ENCODE data around the gene ZNF277. TPM values are rescaled to one million over a fixed set of nuclear protein-coding genes. Genes with fewer than 3 reads are reported as not detected.

ZNF277 gene
- total RNA-seq, 1 donor from 2014 or later, result 32.5 TPM

DNA sequence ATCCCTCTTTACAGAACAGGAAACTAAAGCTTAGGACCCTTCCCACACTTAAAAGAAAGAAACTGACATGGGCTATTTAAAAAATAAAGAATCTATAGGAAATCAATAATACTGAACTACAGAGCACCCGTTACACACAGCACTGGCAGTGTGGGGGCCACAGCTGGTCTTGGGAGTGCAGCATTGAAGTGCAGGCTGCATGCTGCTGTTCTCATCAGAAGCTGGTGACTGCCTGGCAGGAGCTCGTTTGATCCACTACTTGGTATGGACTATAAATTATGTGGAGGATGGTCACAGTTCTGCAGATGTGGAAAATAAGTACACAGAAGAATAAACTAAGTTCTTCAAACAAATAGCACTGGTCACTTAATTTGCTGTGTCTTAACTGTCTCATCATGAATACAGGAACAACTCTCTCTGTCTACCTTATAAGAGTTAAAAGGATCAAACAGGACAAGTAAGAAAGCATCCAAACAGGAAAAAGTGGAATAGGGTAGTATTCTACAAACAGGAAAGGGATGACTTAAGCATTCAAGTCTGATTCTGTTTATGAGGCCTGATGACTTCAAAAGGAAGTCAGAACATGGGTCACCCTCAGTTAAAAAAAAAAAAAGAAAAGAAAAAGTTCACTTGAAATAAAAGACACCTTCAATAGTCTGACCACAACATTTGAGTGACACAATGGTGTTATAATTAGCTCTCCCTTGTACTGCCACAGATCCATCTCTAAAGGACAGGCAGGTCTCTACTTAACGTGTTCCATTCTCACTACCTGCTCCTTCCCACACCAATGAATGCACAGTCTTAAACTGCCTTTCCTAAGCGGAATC is 21.3 kb upstream of the ZNF277 start:
- no peak for DNase-seq

GRCh38 chr7:112186300-112186699 is 20.2 kb upstream of the ZNF277 start:
- DNase-seq, result no peak

DNA sequence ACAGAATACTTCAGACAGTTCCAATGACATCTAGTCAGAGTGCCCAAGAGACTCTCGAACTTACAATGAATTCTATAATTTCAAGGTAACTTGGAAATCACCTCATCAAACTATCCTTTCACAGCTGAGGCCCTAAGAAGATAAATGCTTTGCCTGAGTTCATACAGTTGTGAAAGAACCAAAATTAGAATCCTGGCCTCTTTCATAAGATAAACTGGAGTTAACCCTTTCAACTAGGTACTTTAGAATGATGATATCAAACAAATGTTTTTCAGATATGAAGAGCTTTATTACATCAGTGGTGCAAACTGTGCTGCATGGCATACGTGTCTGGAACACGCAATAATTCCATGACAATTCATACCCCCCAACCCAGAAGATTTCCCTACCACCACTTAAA is 18.2 kb upstream of the ZNF277 start:
- no peak for DNase-seq

DNA sequence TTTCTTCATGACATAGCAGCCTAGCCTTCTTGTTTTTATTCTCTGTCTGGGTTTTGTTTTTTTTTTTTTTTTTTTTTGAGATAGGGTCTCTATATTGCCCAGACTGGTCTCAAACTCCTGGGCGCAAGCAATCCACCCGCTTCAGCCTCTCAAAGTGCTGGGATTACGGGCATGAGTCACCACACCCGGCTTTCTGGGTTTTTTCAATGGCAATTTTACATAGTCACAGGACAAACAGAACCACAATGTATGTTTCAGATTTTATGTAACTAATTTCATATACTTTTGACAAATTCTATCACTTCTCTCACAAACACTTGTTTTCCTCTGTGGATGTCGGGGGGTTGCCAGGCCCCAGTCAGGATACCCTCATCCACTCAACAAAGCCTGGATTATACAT is 16.8 kb upstream of the ZNF277 start:
- DNase-seq, result no peak

DNA sequence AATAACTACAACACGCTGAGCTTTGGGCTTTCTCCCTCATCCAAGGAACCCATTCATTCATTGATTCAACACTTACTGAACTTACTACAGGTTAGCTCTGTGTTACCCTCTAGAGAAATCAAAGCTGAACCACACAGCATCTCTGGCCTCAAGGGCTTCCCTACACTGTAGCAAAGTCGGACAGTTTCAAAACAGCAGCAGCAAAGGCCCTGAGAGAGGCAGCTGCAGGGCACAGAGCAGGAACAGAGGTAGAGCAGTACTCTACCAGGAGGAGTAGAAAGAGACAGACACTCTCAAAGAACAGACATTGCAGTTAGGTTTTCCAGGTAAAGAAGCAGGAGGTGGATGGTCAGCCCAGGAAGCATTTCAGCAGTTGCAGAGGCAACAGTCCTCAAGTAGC is 16.4 kb upstream of the ZNF277 start:
- no peak for DNase-seq

DNA sequence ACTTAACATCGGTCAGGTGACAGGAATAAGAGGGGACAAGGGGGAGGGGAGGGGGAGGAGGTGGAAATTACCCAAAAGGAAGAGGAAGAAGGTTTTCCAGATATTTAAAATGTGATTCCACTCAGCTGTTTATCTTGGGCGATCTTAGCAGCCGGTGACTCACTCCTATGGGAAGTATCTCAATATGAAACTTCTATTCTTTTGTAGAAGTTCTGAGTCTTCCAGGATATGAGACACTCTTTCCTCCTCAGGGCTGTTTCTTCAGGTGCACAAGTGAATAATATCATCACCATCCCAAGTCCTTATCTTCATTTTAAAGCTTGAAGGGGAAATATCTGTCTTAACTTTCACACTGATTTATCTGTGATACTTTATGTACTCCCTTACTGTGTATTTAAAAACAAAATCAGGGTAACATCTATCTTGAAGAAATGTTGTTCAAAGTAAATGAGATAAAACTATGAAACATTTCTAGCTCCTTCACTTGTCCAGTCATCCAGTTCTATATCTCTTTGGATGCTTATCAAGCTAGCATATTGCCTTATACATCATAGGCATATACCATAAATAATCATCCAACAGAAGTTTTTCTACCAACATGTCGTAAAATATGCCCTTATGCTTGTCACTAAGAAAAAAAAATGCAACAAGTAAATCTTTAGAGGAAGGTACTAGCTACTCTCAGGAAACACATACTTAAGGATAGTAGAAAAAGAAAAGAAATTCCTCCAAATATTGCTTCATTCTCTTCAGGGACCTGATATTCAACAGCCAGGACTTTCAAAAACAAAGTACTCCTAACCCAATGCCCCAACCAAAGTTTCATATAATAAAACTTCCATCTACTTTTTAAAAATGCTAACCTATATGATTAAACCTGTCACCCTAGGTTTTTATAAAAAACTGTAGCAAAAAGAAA is 14.0 kb upstream of the ZNF277 start:
- no peak for DNase-seq

DNA sequence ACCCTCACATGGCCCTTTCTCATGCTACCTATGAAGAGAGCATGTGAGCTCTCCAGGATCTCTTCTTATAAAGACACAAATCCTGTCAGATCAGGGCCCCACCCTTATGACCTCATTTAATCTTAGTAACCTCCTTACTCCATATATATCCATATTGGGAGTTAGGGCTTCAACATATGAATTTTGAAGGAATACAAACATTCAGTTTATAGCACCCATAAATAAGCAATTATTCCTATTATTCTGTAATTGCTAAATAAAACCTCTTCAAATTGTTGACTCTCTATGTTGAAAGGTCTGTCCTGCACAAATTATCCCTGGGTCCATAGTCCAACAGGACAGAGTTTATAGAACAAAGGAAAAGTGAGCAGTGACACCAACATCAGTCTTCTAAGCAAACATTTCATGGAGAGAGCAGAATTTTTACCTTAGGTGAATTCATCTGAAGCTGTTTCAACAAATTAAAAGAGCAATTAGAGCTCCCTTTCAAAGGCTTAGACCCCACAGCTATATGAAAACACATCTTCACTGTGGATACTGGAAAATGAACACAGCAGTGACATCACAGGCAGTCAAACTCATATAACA is 12.5 kb upstream of the ZNF277 start:
- DNase-seq, result no peak

- no peak for DNase-seq
These were observed 10.8 kb upstream of the ZNF277 start for GRCh38 chr7:112195717-112196116.

DNA sequence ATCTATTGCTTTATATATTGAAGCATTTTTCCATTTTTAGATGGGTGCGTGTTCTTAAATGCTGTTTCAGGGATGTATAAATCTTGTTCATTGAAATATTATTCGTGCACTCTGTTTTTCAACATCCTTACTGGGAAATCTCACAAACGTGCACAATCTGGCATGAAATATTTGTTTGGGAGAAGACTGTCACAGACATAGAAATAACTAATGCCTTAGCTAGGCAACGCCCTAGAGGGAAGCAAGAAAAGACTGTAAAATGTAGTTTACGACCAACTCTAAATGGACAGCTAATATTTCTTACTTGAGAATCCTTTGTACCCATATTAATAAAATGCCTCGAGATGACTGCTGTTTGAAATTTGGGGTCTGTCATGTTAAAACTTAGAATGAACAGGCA is 9.2 kb upstream of the ZNF277 start:
- DNase-seq, result no peak

DNA sequence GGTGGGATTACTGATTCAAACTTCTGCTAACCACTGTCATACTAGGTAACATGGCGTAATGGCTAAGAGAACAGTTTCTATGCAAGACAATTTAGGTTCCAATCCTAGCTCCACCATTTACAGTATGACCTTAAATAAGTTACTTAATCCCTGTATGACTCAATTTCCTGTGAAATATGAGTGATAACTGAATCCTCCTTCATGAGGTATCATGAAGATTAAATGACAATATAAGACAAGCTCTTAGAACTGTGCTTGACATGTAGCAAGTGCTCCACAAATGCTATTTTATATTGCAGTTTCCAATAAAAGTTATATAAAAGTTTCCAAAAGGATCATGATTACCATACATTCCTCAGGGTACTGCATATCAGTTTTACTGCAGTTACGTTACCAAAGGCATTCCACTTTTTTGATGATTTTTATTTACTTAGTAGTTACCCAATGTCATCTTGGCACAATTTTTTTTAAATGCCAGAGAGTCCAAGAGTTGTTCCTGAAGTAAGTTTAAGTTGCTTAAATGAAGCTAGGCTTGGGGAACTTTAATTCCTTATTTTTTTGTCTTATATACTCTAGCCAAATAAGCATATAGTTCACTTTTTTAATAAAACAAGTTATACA is 7.3 kb upstream of the ZNF277 start:
- no peak for DNase-seq

DNA sequence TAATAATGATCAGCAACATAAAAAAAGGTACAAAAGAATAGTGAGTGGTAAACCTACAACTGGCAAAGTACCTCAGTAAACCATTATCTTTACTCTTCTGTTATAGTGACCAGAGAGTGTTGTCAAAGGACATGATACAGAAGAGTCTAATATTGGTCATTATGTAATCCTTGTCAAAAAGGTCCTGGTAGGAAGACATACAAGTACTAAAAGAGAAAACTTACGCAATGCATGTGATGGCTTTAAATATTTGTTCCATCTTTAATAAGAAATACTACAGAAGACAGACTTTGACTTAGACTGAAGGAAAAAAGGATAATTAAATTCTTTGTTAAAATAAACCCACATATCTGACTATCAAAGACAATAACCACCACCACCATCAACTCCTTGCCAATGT is 6.8 kb upstream of the ZNF277 start:
- no peak for DNase-seq

DNA sequence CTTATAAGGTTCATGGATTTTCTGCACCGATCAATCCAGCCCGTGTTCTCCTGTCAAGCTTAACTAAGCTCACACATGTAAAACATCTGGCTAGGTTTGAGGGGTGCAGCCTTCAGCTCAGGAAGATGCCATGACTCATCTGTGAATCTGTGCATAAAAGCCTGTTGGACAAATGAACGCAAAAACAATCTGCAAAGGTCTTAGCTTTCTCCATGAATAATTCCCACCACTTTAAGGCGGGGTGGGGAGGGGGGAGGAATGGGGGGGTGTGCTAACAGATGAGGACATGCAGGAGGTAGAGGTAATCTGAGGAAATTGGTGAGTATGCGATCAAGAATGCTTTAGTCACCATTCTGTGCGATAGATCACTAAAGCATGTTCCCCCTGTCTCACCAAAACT is 5.1 kb upstream of the ZNF277 start:
- no peak for DNase-seq

DNA sequence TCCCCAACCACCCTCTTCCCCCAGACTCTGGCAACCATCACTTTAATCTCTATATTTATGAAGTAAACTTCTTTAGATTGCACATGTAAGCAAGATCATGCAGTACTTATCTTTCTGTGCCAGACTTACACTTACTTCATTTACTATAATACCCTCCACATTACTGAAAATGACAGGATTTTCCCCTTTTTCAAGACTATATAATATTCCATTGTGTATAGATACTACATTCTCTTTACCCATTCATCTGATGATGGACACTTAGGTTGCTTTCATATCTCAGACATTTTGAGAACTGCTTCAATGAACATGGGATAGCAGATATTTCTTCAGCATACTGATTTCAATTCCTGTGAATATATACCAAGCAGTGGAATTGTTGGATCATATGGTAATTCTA is 4.7 kb upstream of the ZNF277 start:
- no peak for DNase-seq

DNA sequence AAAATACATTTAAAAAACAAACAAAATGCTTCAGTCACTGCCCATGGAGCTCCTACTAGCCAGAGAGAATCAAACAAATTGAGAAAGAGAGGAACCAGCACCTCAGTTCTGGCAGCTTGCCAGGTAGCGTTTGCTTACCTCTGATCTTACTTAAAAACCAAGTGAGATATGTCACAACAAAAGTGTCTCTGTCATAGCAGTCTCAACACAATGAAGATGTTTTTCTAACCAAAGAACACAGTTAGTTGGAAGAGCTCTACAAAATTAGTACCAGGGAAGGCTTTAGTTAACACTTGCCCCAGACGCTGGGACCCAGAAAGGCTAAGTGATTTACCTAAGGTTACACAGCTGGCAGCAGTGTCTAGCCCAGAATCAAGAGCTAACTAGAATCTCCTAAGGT is 3.7 kb upstream of the ZNF277 start:
- peak; percentile 31 for DNase-seq

GRCh38 chr7:112203365-112203739 is 3.1 kb upstream of the ZNF277 start:
- DNase-seq, result no peak

DNA sequence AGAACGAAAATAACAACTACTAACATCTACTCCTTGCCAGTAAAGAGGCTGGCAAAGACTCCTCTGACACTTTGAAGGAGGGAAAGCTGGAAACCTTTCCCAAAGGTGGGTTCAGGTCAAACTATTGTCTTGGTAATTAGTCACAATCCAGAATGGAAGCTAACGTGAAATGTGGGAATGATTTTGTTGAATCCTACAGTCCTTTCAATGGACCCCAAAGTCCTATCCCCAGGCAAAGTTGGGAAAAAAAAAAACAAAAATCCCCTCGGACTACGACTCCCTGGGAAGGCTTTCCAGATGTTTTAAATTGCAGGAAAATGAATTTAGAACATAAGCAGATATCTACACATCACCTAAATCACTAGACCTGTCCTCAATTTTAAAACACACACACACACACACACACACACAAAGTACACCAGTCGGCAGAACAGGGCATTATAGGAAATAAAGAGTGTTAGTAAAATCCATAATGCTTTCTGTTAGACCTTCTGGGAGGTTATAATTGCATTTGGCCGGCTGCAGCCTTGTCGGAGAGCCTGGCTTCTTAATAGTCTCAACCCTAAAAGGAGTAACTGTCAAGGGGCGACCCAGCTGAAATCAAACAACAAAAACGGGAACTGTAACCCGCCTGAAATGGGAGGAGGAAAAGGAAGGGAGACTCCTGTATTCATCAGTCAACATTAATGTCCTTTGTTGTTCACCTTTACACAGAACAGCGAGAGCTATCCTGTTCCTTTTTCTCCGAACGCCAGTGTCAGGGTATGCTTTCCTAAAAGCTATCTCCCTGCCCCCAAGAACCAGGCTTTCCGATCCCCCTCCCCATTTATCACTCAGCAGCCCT is 1.8 kb upstream of the ZNF277 start:
- DNase-seq, result peak; percentile 32

- DNase-seq, result peak; percentile 77
These were observed 905 bp upstream of the ZNF277 start for GRCh38 chr7:112205343-112206237.

DNA sequence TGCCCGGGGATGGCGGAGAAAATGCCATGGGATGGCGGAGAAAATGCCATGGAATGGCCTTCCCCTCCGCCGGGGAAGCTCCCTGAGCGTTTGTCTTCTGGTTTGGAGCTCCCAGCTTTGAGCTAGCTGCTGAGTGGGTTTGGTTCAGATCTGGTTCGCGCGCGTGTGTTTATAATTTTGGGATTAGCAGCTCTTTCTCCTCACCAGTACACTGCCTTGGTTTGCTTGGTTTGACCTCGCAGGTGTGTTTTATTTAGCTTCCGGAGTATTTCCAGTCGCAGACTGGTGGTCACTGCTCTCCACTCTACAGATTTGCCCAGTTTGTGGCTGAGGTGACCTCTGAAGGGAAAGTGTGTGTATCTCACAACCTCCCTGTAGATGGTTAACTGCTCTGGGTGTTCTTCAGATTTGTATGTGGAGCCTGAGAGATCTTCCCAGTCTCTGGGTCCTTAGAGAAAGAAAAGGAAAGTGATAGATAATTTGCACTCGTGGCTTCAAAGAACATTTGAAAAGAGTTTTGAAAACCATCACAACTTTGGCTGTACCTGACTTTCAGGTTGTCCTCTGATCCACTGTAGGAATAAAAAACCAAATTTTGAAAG is 597 bp downstream of the ZNF277 start:
- peak; percentile 53 for DNase-seq

GRCh38 chr7:112207765-112208164 is 1.3 kb downstream of the ZNF277 start:
- no peak for DNase-seq

- no peak for DNase-seq
These were observed 4.9 kb downstream of the ZNF277 start for GRCh38 chr7:112211348-112211907.

Measured in tongue (tissue), 2 donors.